ENCODE data around the gene MSANTD1. TPM values are rescaled to one million over a fixed set of nuclear protein-coding genes. Genes with fewer than 3 reads are reported as not detected.

Gene MSANTD1
- total RNA-seq, result 1 to 10 TPM in 1 of 2 donors, under 1 TPM in 1; 0.71 to 1.1 TPM
- long read RNA-seq, donor 1, result 0 reads
- long read RNA-seq, donor 2, partial matches to known transcripts, result 0 of 1 reads
- long read RNA-seq, donor 2, other reads (novel, unspliced or antisense), result 1 of 1 reads

GRCh38 chr4:3248811-3249661 lies at the start of gene MSANTD1:
MSANTD1 (plus strand) TSS chr4:3249159; CDS start chr4:3249223, 64 bp downstream.
- intact Hi-C loops (cut with DNase I), result no loop called here
- DNase-seq (ENCODE audit: low spot score), result no peak

- intact Hi-C loops (cut with DNase I), result no loop called here
- no peak for DNase-seq (ENCODE audit: low spot score)
These were observed 49.1 kb upstream of the MSANTD1 start for GRCh38 chr4:3199653-3200422.

GRCh38 chr4:3200423-3201090 lies 48.4 kb upstream of the MSANTD1 start:
- intact Hi-C loops (cut with DNase I), result no loop called here

GRCh38 chr4:3201718-3202702 lies 46.9 kb upstream of the MSANTD1 start:
- DNase-seq (ENCODE audit: low spot score), result peak; percentile 47
- intact Hi-C loops (cut with DNase I), result no loop called here

More at GRCh38 chr4:3200423-3201090, 48.4 kb upstream of the MSANTD1 start:
- no peak for DNase-seq (ENCODE audit: low spot score)

- peak; percentile 53 for DNase-seq (ENCODE audit: low spot score)
- intact Hi-C loops (cut with DNase I), result no loop called here
These were observed 45.8 kb upstream of the MSANTD1 start for GRCh38 chr4:3202836-3203820.

- intact Hi-C loops (cut with DNase I), result no loop called here
- DNase-seq (ENCODE audit: low spot score), result peak; percentile 88
These were observed 45.0 kb upstream of the MSANTD1 start for GRCh38 chr4:3203971-3204431.

GRCh38 chr4:3205995-3206394 lies 43.0 kb upstream of the MSANTD1 start:
- intact Hi-C loops (cut with DNase I), result no loop called here
- peak; percentile 48 for DNase-seq (ENCODE audit: low spot score)

GRCh38 chr4:3206439-3207100 lies 42.4 kb upstream of the MSANTD1 start:
- intact Hi-C loops (cut with DNase I), result no loop called here
- peak; percentile 20 for DNase-seq (ENCODE audit: low spot score)

GRCh38 chr4:3207531-3208037 lies 41.4 kb upstream of the MSANTD1 start:
- intact Hi-C loops (cut with DNase I), result no loop called here

GRCh38 chr4:3208826-3209225 lies 40.1 kb upstream of the MSANTD1 start:
- peak; percentile 66 for DNase-seq (ENCODE audit: low spot score)

More at GRCh38 chr4:3207531-3208037, 41.4 kb upstream of the MSANTD1 start:
- peak; percentile 13 for DNase-seq (ENCODE audit: low spot score)

GRCh38 chr4:3209551-3210325 lies 39.2 kb upstream of the MSANTD1 start:
- DNase-seq (ENCODE audit: low spot score), result peak; percentile 62

More at GRCh38 chr4:3208826-3209225, 40.1 kb upstream of the MSANTD1 start:
- intact Hi-C loops (cut with DNase I), result no loop called here

GRCh38 chr4:3210467-3210866 lies 38.5 kb upstream of the MSANTD1 start:
- DNase-seq (ENCODE audit: low spot score), result peak; percentile 70
- intact Hi-C loops (cut with DNase I), result no loop called here

More at GRCh38 chr4:3209551-3210325, 39.2 kb upstream of the MSANTD1 start:
- intact Hi-C loops (cut with DNase I), result no loop called here

- DNase-seq (ENCODE audit: low spot score), result peak; percentile 41
- intact Hi-C loops (cut with DNase I), result no loop called here
These were observed 37.1 kb upstream of the MSANTD1 start for GRCh38 chr4:3211866-3212265.

GRCh38 chr4:3212391-3213105 lies 36.4 kb upstream of the MSANTD1 start:
- intact Hi-C loops (cut with DNase I), result no loop called here
- peak; percentile 58 for DNase-seq (ENCODE audit: low spot score)

GRCh38 chr4:3213106-3213425 lies 35.9 kb upstream of the MSANTD1 start:
- DNase-seq (ENCODE audit: low spot score), result peak; percentile 28
- intact Hi-C loops (cut with DNase I), result no loop called here

Data from posterior vena cava (tissue), 2 donors.